ENCODE measurements around the gene ANK3.

Gene ANK3

GRCh38 chr10:60105295-60105695 lies 284.4 kb downstream of the ANK3 start:
- no peak for DNase-seq (ENCODE audit: low read depth)
- no peak overlapping the region for H3K4me3 ChIP-seq (ENCODE audit: low read depth, low read length)
- TF ChIP-seq CTCF (IDR thresholded peaks at IDR 0.05; ENCODE audit: low read depth, low read length) (no peak), MAX (IDR thresholded peaks at IDR 0.05; ENCODE audit: low read depth, low read length) (no peak), POLR2A (IDR thresholded peaks at IDR 0.05; ENCODE audit: extremely low read depth, insufficient read length) (no peak), MYC (IDR thresholded peaks at IDR 0.05; ENCODE audit: low read depth, low read length) (no peak)

- no peak overlapping the region for H3K4me3 ChIP-seq (ENCODE audit: low read depth, low read length)
- TF ChIP-seq MYC (IDR thresholded peaks at IDR 0.05; ENCODE audit: low read depth, low read length) (no peak), POLR2A (IDR thresholded peaks at IDR 0.05; ENCODE audit: extremely low read depth, insufficient read length) (no peak), MAX (IDR thresholded peaks at IDR 0.05; ENCODE audit: low read depth, low read length) (no peak), CTCF (IDR thresholded peaks at IDR 0.05; ENCODE audit: low read depth, low read length) (no peak)
- DNase-seq (ENCODE audit: low read depth) = no peak
These were observed 287.9 kb downstream of the ANK3 start for GRCh38 chr10:60101821-60102220.

- no peak overlapping the region for H3K4me3 ChIP-seq (ENCODE audit: low read depth, low read length)
- DNase-seq (ENCODE audit: low read depth) = peak; percentile 57
- TF ChIP-seq CTCF (IDR thresholded peaks at IDR 0.05; ENCODE audit: low read depth, low read length) (peak; percentile 44), MAX (IDR thresholded peaks at IDR 0.05; ENCODE audit: low read depth, low read length) (no peak)
These were observed 289.5 kb downstream of the ANK3 start for GRCh38 chr10:60099998-60100747.

GRCh38 chr10:60098677-60099601 lies 290.7 kb downstream of the ANK3 start:
- peak; percentile 55 for DNase-seq (ENCODE audit: low read depth)
- no peak overlapping the region for H3K4me3 ChIP-seq (ENCODE audit: low read depth, low read length)
- no peak for TF ChIP-seq MYC (IDR thresholded peaks at IDR 0.05; ENCODE audit: low read depth, low read length)
- no peak for TF ChIP-seq POLR2A (IDR thresholded peaks at IDR 0.05; ENCODE audit: extremely low read depth, insufficient read length)
- no peak for TF ChIP-seq MAX (IDR thresholded peaks at IDR 0.05; ENCODE audit: low read depth, low read length)
- peak; percentile 51 for TF ChIP-seq CTCF (IDR thresholded peaks at IDR 0.05; ENCODE audit: low read depth, low read length)

GRCh38 chr10:60096761-60097513 lies 292.7 kb downstream of the ANK3 start:
- no peak overlapping the region for H3K4me3 ChIP-seq (ENCODE audit: low read depth, low read length)
- TF ChIP-seq CTCF (IDR thresholded peaks at IDR 0.05; ENCODE audit: low read depth, low read length) (no peak), MAX (IDR thresholded peaks at IDR 0.05; ENCODE audit: low read depth, low read length) (no peak), POLR2A (IDR thresholded peaks at IDR 0.05; ENCODE audit: extremely low read depth, insufficient read length) (no peak), MYC (IDR thresholded peaks at IDR 0.05; ENCODE audit: low read depth, low read length) (no peak)
- no peak for DNase-seq (ENCODE audit: low read depth)
